Putamen (tissue), 1 donor: ENCODE data around the gene MGMT.

Source experiments
- DNase-seq: peaks from one replicate; pipeline ENCODE4 v3.0.0-alpha.2; 2016; ENCODE audit warnings: low spot score

Gene MGMT

GRCh38 chr10:129730272-129730992, 263.4 kb downstream of the MGMT start:
- DNase-seq: no peak

GRCh38 chr10:129730993-129731325, 263.9 kb downstream of the MGMT start:
- DNase-seq: no peak

GRCh38 chr10:129740532-129741279, 273.7 kb downstream of the MGMT start:
- no peak for DNase-seq

GRCh38 chr10:129741280-129741977, 274.4 kb downstream of the MGMT start:
- no peak for DNase-seq

GRCh38 chr10:129741978-129742741, 275.1 kb downstream of the MGMT start:
- DNase-seq: no peak

GRCh38 chr10:129742742-129743550, 275.9 kb downstream of the MGMT start:
- no peak for DNase-seq

GRCh38 chr10:129743738-129744133, 276.7 kb downstream of the MGMT start:
- no peak for DNase-seq

- DNase-seq: no peak
Observed at GRCh38 chr10:129744134-129745111, 277.4 kb downstream of the MGMT start.

GRCh38 chr10:129745186-129745750, 278.2 kb downstream of the MGMT start:
- DNase-seq: no peak

- no peak for DNase-seq
Observed at GRCh38 chr10:129754211-129755050, 287.4 kb downstream of the MGMT start.

- DNase-seq: no peak
Observed at GRCh38 chr10:129755158-129755591, 288.1 kb downstream of the MGMT start.

- no peak for DNase-seq
Observed at GRCh38 chr10:129755621-129756020, 288.6 kb downstream of the MGMT start.

GRCh38 chr10:129756912-129757901, 290.2 kb downstream of the MGMT start:
- DNase-seq: no peak

- no peak for DNase-seq
Observed at GRCh38 chr10:129758207-129759021, 291.4 kb downstream of the MGMT start.

GRCh38 chr10:129759214-129760002, 292.4 kb downstream of the MGMT start:
- DNase-seq: no peak

GRCh38 chr10:129760003-129760315, 292.9 kb downstream of the MGMT start:
- no peak for DNase-seq
